CD4-positive, alpha-beta T cell (primary cell): Measurements from ENCODE around the gene SERPINE1. TPM values are rescaled to one million over a fixed set of nuclear protein-coding genes. Genes with fewer than 3 reads are reported as not detected.
A peak's percentile ranks its signal among the peaks of the same experiment; 100 is the strongest.

Source experiments
- ATAC-seq: fragments of 200-7000 bp; cut with Tn5 transposase; one replicate; pipeline ENCODE4 v1.10.0; 2022; ENCODE audit warnings: mild to moderate bottlenecking; ENCODE audit not compliant: poor library complexity
- CTCF ChIA-PET: fragments of 350-600 bp; sonication (Branson Sonifier 250); formaldehyde crosslinking; loops from one replicate; lab custom pipeline; 2021; ENCODE audit warnings: antibody characterized with exemption, inconsistent platforms; lab: Charles Lee
- POLR2A ChIA-PET: fragments of 350-600 bp; sonication (Branson Sonifier 250); formaldehyde crosslinking; loops from one replicate; lab custom pipeline; 2021; ENCODE audit warnings: antibody characterized with exemption, inconsistent platforms; lab: Charles Lee
- DNase-seq, 14 experiments: peaks; one replicate each; pipeline ENCODE4 v3.0.0-alpha.2; 2013 to 2020; ENCODE audit warnings: mixed read lengths in 2 of 14
- H3K27ac ChIP-seq, 2 donors: one replicate each; pipeline versions ENCODE4 v1.5.1 to v1.7.0; 2013; ENCODE audit warnings: low read length in 2 of 2, low read depth in 1 of 2, mild to moderate bottlenecking in 1 of 2
- H3K27me3 ChIP-seq, 2 experiments: 1 replicate in 1 of 2; 2 replicates in 1 of 2; pipeline versions ENCODE4 v1.6.1 to v1.7.0; 2013; ENCODE audit warnings: low read length in 2 of 2, control low read depth in 1 of 2, mild to moderate bottlenecking in 1 of 2, moderate library complexity in 1 of 2; ENCODE audit not compliant: insufficient read depth in 2 of 2, control insufficient read depth in 1 of 2
- H3K36me3 ChIP-seq: one replicate; pipeline ENCODE4 v1.6.1; 2013; ENCODE audit warnings: low read length, control low read depth; ENCODE audit not compliant: insufficient read depth
- H3K4me1 ChIP-seq: one replicate; pipeline ENCODE4 v1.6.1; 2013; ENCODE audit warnings: low read length, control low read depth; ENCODE audit not compliant: insufficient read depth
- H3K4me3 ChIP-seq: one replicate; pipeline ENCODE4 v1.5.1; 2013; ENCODE audit warnings: mild to moderate bottlenecking, low read length, moderate library complexity
- H3K9me3 ChIP-seq, 2 experiments: 1 replicate in 1 of 2; 2 replicates in 1 of 2; pipeline versions ENCODE4 v1.6.1 to v1.7.0; 2013; ENCODE audit warnings: low read length in 2 of 2, mild to moderate bottlenecking in 2 of 2, control low read depth in 1 of 2, moderate library complexity in 1 of 2; ENCODE audit not compliant: control insufficient read depth in 1 of 2, insufficient read depth in 1 of 2
- H3K27ac Mint-ChIP-seq: one replicate; pipeline ENCODE4 v1.8.0; 2020; ENCODE audit warnings: mixed read lengths
- H3K27me3 Mint-ChIP-seq: one replicate; pipeline ENCODE4 v1.8.0; 2021; ENCODE audit warnings: mixed read lengths
- H3K36me3 Mint-ChIP-seq: one replicate; pipeline ENCODE4 v1.8.0; 2021; ENCODE audit warnings: low read depth, mixed read lengths
- H3K4me1 Mint-ChIP-seq: one replicate; pipeline ENCODE4 v1.8.0; 2021; ENCODE audit warnings: low read depth, mixed read lengths
- H3K4me3 Mint-ChIP-seq: one replicate; pipeline ENCODE4 v1.8.0; 2020; ENCODE audit warnings: mild to moderate bottlenecking, mixed read lengths
- H3K9me3 Mint-ChIP-seq: one replicate; pipeline ENCODE4 v1.8.0; 2020; ENCODE audit warnings: mixed read lengths
- CTCF ChIP-seq: fragments of 200-600 bp; IDR thresholded peaks from one replicate; pipeline ENCODE4 v1.8.0; 2022; ENCODE audit warnings: antibody characterized with exemption, mild to moderate bottlenecking
- intact Hi-C, 2 experiments: fragments of 100-400 bp; cut with DNase I in 1 of 2; cut with micrococcal nuclease in 1 of 2; formaldehyde crosslinking; loops; one replicate each; pipeline versions ENCODE4 v1.15.1 to v1.9.0; 2023 to 2025; cut with DNase I, micrococcal nuclease
- total RNA-seq, 174 experiments: library from RNA in 2 of 174; stranded (reverse) in 2 of 174; gene quantifications; one replicate each; pipeline ENCODE4 v1.2.3 and lab custom pipeline; 2021 to 2026

SERPINE1 gene
- total RNA-seq, 2 experiments from 2014 or later = 0.11 TPM; not detected in 1

- DNase-seq = peak in 1 of 14 experiments; percentile 21
- ChIA-PET POLR2A (no interaction called here), CTCF (no interaction called here)
- Mint-ChIP-seq H3K4me3 (peak overlapping the region; percentile 54), H3K9me3 (no peaks in the 10 kb centered on the region), H3K36me3 (no peaks in the 10 kb centered on the region), H3K27ac (no peak overlapping the region), H3K27me3 (peaks cover 76% of the 10 kb centered on the region), H3K4me1 (peaks cover 11% of the 10 kb centered on the region)
- peaks cover 69 to 78% of the 10 kb centered on the region in 2 experiments for H3K27me3 ChIP-seq
- peaks cover 28% of the 10 kb centered on the region for H3K4me1 ChIP-seq
- no peak overlapping the region for H3K27ac ChIP-seq
- intact Hi-C loops = no loop called here
- no peaks in the 10 kb centered on the region for H3K36me3 ChIP-seq
- no peak overlapping the region for H3K4me3 ChIP-seq
- TF ChIP-seq CTCF = no peak
- ATAC-seq = no peak
- peaks cover 0 to 5% of the 10 kb centered on the region in 2 experiments for H3K9me3 ChIP-seq
These were observed 52.2 kb downstream of the SERPINE1 start for GRCh38 chr7:101179117-101179516.

GRCh38 chr7:101179713-101180112, 52.8 kb downstream of the SERPINE1 start:
- Mint-ChIP-seq H3K9me3 (no peaks in the 10 kb centered on the region), H3K27ac (no peak overlapping the region), H3K4me1 (peaks cover 5% of the 10 kb centered on the region), H3K27me3 (peaks cover 75% of the 10 kb centered on the region), H3K4me3 (no peak overlapping the region), H3K36me3 (no peaks in the 10 kb centered on the region)
- ChIA-PET CTCF (interaction anchor here (0.5 kb wide), 1 partner anchor 36 kb away, joined by 3 read pairs; no protein-coding TSS in a partner anchor), POLR2A (no interaction called here)
- H3K4me3 ChIP-seq = no peak overlapping the region
- H3K36me3 ChIP-seq = no peaks in the 10 kb centered on the region
- intact Hi-C loops = no loop called here
- DNase-seq (no peak), ATAC-seq (no peak)
- H3K27me3 ChIP-seq = peaks cover 63 to 72% of the 10 kb centered on the region in 2 experiments
- H3K4me1 ChIP-seq = peaks cover 22% of the 10 kb centered on the region
- H3K27ac ChIP-seq = no peak overlapping the region
- TF ChIP-seq CTCF = no peak
- no peaks in the 10 kb centered on the region for H3K9me3 ChIP-seq

GRCh38 chr7:101180130-101180755, 53.3 kb downstream of the SERPINE1 start, which contains the start of gene NAT16:
Gene NAT16 (minus strand): TSS chr7:101180293. CDS start chr7:101174807, 5,486 bp downstream.
- Mint-ChIP-seq H3K4me3 (peak within 1 kb of the TSS; percentile 54), H3K27ac (no peak within 1 kb of the TSS), H3K36me3 (no peaks in the 10 kb centered on the region), H3K9me3 (no peaks in the 10 kb centered on the region), H3K27me3 (peaks cover 75% of the 10 kb centered on the region), H3K4me1 (peaks cover 5% of the 10 kb centered on the region)
- H3K4me3 ChIP-seq = no peak within 1 kb of the TSS
- peaks cover 21% of the 10 kb centered on the region for H3K4me1 ChIP-seq
- H3K27me3 ChIP-seq = peaks cover 57 to 67% of the 10 kb centered on the region in 2 experiments
- no peak for DNase-seq
- CTCF ChIA-PET = interaction anchor here (0.5 kb wide), 1 partner anchor 36 kb away, joined by 3 read pairs; no protein-coding TSS in a partner anchor
- no peak for TF ChIP-seq CTCF
- intact Hi-C loops = no loop called here
- ATAC-seq = peak; percentile 22
- POLR2A ChIA-PET = no interaction called here
- no peak within 1 kb of the TSS for H3K27ac ChIP-seq
- H3K36me3 ChIP-seq = no peaks in the 10 kb centered on the region
- H3K9me3 ChIP-seq = no peaks in the 10 kb centered on the region
